GM12873 (cell line): ENCODE measurements around the gene PTPN4.

Experiments used
- CTCF ChIP-seq: IDR thresholded peaks from 2 replicates; pipeline ENCODE4 v1.5.1; 2012; ENCODE audit warnings: low read depth, mild to moderate bottlenecking, moderate library complexity, low read length, control low read depth; ENCODE audit not compliant: insufficient read depth; ENCODE audit errors: missing control alignments

PTPN4 gene

GRCh38 chr2:119983108-119983507 is 223.4 kb downstream of the PTPN4 start:
- no peak for TF ChIP-seq CTCF

GRCh38 chr2:119996148-119996547 is 236.4 kb downstream of the PTPN4 start:
- TF ChIP-seq CTCF: no peak

GRCh38 chr2:120001471-120001870 is 241.7 kb downstream of the PTPN4 start:
- no peak for TF ChIP-seq CTCF

DNA sequence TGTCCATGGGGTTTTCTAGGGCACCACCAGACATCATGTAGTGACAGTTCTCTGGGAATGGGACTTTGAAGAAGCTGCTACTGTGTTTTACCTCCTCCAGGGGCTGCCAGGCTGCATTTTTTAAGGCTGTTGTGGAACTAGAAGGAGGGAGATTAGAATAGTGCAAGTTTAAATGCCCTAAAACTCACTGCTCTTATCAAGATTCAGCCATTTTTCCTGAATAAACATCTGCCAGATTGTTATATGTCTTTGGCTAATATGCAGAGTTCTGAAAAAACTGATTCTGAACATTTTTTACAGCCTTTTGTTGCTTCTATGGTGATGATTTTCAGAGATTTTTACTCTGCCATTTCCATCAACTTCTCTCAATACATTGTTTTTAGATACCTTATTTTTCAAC is 244.5 kb downstream of the PTPN4 start:
- TF ChIP-seq CTCF: no peak

GRCh38 chr2:120005834-120006521 is 246.3 kb downstream of the PTPN4 start:
- TF ChIP-seq CTCF: no peak

DNA sequence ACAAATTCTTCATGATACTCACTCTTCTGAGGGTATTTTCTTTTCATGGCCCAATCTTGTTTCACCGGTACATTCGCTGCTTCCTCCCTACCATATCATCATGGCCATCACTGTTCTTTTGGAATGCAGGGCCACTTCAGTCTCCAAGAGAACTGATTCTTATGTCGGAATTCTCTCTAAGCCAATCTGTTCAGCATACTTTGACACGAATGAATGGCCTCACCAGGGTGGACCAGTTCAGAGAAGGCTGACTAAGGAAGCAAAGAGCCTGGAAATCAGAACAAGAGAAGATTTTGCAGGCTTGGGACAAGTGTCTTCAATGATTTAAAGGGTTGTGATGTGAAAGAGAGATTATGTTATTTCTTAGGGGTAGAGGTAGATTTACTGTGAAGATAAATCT is 248.1 kb downstream of the PTPN4 start:
- no peak for TF ChIP-seq CTCF

- TF ChIP-seq CTCF: no peak
These were observed 252.6 kb downstream of the PTPN4 start for GRCh38 chr2:120012363-120012762.
